Pons (tissue), 1 donor: ENCODE measurements around the gene ZBTB7B.

Experiments
- DNase-seq: peaks from one replicate; pipeline ENCODE4 v3.0.0-alpha.2; 2016; ENCODE audit warnings: low spot score

ZBTB7B gene

DNA sequence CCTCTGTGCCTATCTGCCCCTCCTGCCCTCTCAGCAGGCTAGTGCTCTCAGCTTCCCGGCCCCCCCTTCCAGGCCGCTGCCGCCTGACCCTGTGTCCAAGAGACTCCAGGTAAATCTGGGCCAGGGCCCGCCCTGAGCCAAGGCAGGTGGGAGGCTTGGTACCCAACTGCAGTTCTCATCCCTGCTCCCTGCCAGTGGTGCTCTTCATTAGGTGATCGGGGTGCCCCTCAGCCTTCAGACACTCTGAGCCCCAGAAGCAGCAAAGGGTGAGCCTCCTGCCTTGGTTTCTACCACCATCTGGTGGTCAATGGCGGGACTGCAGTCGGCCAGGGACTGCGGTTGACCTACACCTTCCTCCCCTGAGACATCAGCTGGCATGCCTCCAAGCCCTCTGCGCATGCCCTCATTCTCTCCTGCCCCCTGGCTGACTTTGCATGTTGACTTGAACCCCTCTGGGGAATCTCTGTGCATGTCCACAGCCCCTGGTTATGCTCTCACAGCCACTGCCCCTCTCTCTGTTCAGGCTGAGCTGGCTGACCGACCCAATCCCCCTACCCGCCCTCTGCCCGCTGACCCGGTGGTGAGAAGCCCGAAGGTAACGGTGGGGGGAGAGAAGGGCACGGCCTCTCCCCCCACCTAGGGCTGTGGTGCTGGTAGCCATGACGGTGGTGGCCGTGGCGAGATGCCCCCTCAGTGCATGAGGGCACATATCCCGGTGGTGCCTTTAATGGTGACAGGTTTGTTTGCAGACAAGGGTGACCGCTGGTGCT is 59.0 kb downstream of the ZBTB7B start:
- peak; percentile 56 for DNase-seq

GRCh38 chr1:155062151-155062686 is 59.6 kb downstream of the ZBTB7B start:
- no peak for DNase-seq

GRCh38 chr1:155062702-155063411 is 60.3 kb downstream of the ZBTB7B start:
- no peak for DNase-seq

DNA sequence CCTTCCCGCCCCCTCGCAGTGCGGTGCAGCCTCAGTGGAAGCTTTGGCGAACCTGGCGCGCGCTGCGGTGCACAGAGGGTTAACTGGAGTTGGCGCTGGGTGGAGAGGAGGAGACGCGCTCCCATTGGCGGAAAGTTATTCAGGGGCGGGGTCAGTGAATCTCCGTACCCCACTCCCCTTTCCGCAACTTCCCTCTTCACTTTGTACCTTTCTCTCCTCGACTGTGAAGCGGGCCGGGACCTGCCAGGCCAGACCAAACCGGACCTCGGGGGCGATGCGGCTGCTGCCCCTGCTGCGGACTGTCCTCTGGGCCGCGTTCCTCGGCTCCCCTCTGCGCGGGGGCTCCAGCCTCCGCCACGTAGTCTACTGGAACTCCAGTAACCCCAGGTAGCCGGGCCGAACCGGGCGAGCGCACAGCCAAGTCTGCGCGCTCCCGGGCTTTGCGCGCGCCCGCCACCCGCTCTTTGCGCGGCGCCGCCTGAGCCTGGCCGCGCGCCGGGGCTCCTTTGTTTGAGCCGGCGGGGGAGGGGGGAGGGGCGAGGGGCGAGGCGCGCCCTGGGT is 61.0 kb downstream of the ZBTB7B start, which contains the start of gene EFNA4:
EFNA4 (plus strand) TSS at position 191 of the 561 bp plus-strand sequence; CDS start at position 275, 84 bp downstream.
- peak; percentile 62 for DNase-seq

DNA sequence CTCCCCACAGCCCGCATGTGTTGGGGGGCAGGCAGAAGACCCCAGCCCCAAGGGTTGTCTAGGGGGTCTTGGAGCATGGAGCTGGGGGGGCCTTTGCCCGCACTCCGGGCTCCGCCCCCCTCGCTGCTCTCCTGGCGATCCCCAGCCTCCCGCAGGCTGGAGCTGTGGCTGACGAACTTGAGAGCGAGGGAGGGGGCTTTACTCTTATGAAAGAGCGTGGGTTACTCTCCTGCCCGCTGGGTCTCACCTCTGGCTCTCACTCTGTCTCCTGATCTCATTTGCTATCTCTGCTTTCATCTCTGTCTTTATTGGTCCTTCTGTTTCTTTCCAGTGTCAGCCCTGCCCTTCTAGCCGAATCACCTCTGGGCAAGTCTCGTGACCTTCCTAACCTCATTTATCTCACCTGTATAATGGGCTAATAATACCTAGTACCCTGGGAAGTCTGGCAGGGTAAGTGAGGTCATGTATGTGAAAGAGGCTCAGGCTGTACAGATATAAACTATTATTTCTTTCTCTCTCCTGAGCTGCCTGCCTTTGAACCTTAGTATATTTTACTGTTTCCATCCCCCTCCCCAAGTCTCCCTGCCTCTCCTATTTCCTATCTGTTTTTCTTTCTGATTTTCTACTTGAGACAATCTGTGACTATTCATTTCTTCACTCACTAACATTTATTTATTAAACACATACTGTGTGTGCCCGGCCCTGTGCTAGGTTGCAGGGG is 61.7 kb downstream of the ZBTB7B start:
- no peak for DNase-seq

DNA sequence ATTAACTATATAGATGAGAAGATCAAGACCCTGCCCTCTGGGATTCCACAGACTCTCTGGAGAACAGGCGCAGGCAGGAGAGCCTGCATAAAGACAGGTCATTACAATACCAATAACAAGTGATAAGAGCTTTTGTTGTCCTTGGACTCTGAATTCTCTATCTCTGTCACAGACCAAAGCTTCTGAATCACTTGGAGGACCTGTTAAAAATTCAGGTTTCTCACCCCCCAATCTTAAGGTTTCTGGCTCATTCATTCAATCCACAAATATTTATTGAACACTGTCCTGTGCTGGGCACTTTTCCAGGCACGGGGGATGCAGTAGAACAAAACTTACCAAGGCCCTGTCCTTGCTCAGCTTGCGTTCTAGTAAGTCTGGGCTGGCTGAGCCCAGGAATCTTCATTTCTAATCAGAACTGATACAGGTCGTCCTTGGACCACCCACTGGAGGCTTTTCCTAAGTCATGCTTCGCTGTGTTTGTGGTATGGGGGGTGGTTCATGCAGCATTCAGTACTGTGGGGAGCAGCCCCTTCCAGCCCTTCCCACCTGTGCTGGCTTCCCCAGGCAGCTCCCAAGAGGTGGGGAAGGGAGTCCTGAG is 62.3 kb downstream of the ZBTB7B start:
- DNase-seq, result no peak

- DNase-seq, result no peak
These were observed 64.2 kb downstream of the ZBTB7B start for GRCh38 chr1:155066777-155067176.
